Activated effector memory CD4-positive, alpha-beta T cell treated with anti-CD3 and anti-CD28 coated beads, Interleukin-2, amount 50 U/mL, for 16 hours (primary cell): ENCODE results near the gene PINK1.

Experiments used
- DNase-seq: peaks from one replicate; pipeline ENCODE4 v3.0.0-alpha.2; 2020

PINK1 gene

GRCh38 chr1:20682571-20683236 is 49.4 kb downstream of the PINK1 start:
- DNase-seq = no peak

- DNase-seq = no peak
Measured at GRCh38 chr1:20683614-20684013, 50.4 kb downstream of the PINK1 start.

- no peak for DNase-seq
Measured at GRCh38 chr1:20684050-20684620, 50.9 kb downstream of the PINK1 start.

- DNase-seq = no peak
Measured at GRCh38 chr1:20684651-20685050, 51.4 kb downstream of the PINK1 start.

- no peak for DNase-seq
Measured at GRCh38 chr1:20685099-20685662, 51.9 kb downstream of the PINK1 start.

GRCh38 chr1:20685741-20686140 is 52.5 kb downstream of the PINK1 start:
- no peak for DNase-seq

- no peak for DNase-seq
Measured at GRCh38 chr1:20686883-20687725, 53.8 kb downstream of the PINK1 start.

GRCh38 chr1:20689645-20690056 is 56.4 kb downstream of the PINK1 start:
- no peak for DNase-seq

GRCh38 chr1:20691872-20692271 is 58.6 kb downstream of the PINK1 start:
- DNase-seq = no peak

GRCh38 chr1:20693623-20694022 is 60.4 kb downstream of the PINK1 start:
- no peak for DNase-seq

- DNase-seq = no peak
Measured at GRCh38 chr1:20695515-20695914, 62.3 kb downstream of the PINK1 start.

GRCh38 chr1:20696397-20697333 is 63.4 kb downstream of the PINK1 start:
- DNase-seq = peak; percentile 88

- DNase-seq = no peak
Measured at GRCh38 chr1:20697563-20697962, 64.3 kb downstream of the PINK1 start.

- no peak for DNase-seq
Measured at GRCh38 chr1:20698195-20698910, 65.1 kb downstream of the PINK1 start.

GRCh38 chr1:20699558-20699957 is 66.3 kb downstream of the PINK1 start:
- no peak for DNase-seq

- no peak for DNase-seq
Measured at GRCh38 chr1:20700636-20701215, 67.5 kb downstream of the PINK1 start.
